Measurements from ENCODE around the gene CDK14. TPM values are rescaled to one million over a fixed set of nuclear protein-coding genes. Genes with fewer than 3 reads are reported as not detected.

CDK14 gene
- total RNA-seq, 2 donors from 2014 or later, result 1.9 to 4.9 TPM

DNA sequence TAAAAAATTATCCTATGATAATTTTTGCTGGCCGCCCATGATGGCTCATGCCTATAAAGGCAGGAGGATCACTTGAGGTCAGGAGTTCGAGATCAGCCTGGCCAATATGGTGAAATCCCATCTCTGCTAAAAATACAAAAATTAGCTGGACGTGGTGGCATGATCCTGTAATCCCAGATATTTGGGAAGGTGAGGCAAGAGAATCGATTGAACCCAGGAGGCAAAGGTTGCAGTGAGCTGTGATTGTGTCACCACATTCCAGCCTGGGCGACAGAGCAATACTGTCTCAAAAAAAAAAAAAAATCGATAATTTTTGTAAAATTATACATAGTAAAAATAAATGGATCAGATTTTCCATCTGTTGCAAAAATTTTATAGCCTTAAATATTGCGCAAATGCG is 31.7 kb upstream of the CDK14 start:
- H3K4me1 ChIP-seq, result no peaks in the 10 kb centered on the region
- no peak overlapping the region for H3K27ac ChIP-seq
- no peak for DNase-seq
- H3K27me3 ChIP-seq, result no peaks in the 10 kb centered on the region
- no peak overlapping the region for H3K4me3 ChIP-seq
- TF ChIP-seq, protein P1, sequence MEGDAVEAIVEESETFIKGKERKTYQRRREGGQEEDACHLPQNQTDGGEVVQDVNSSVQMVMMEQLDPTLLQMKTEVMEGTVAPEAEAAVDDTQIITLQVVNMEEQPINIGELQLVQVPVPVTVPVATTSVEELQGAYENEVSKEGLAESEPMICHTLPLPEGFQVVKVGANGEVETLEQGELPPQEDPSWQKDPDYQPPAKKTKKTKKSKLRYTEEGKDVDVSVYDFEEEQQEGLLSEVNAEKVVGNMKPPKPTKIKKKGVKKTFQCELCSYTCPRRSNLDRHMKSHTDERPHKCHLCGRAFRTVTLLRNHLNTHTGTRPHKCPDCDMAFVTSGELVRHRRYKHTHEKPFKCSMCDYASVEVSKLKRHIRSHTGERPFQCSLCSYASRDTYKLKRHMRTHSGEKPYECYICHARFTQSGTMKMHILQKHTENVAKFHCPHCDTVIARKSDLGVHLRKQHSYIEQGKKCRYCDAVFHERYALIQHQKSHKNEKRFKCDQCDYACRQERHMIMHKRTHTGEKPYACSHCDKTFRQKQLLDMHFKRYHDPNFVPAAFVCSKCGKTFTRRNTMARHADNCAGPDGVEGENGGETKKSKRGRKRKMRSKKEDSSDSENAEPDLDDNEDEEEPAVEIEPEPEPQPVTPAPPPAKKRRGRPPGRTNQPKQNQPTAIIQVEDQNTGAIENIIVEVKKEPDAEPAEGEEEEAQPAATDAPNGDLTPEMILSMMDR (IDR thresholded peaks at IDR 0.05), result no peak
- no peaks in the 10 kb centered on the region for H3K9me3 ChIP-seq
- intact Hi-C loops (cut with DNase I), result no loop called here
- H3K36me3 ChIP-seq, result no peaks in the 10 kb centered on the region
- H3K9ac ChIP-seq (ENCODE audit: low read depth in 2 of 2, low read length in 2 of 2), result no peak overlapping the region

DNA sequence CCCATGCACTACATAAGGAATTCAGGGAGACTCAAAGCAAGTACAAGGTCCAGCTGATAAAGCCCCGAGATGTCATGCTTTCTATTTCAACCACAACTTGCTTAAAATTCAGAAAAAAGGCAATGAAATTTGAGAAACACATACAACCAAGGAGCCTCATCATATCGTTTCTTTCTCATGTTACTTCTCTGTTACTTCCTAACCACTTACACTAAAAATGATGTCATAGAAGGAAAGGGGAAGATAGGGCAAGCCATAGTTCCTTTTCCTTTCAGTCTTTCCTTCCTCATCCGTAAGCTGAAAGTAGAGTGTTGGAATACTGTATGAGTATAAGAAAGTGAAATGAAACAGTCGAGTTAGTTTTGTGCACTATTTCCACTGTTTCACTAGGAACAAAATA is 27.9 kb upstream of the CDK14 start:
- DNase-seq, result no peak
- TF ChIP-seq, protein P1 (IDR thresholded peaks at IDR 0.05), result no peak
- Histone ChIP-seq H3K4me3 (no peak overlapping the region), H3K27ac (no peak overlapping the region), H3K36me3 (no peaks in the 10 kb centered on the region), H3K4me1 (no peaks in the 10 kb centered on the region), H3K27me3 (no peaks in the 10 kb centered on the region), H3K9ac (ENCODE audit: low read depth in 2 of 2, low read length in 2 of 2) (no peak overlapping the region), H3K9me3 (no peaks in the 10 kb centered on the region)
- intact Hi-C loops (cut with DNase I), result no loop called here

DNA sequence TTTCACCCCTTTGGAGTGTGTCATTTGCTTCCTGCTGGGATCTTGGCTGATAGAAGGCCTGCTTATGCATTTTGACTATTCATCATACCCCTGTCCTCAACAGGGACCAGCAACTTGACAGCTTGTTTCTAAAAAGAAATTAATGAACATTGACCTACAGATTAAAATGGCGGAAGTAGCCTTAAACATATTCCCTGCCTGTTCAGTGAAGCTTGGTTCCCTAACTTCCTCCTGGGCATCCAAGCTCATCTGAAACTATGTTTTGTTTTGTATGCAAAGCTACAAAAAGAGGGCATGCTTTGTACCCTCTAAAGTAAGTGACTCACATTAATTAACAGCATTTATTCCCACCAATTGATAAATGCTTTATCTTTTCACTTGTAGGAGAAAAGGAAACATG is 26.8 kb upstream of the CDK14 start:
- TF ChIP-seq, protein P1 (IDR thresholded peaks at IDR 0.05), result no peak
- Histone ChIP-seq H3K27me3 (no peaks in the 10 kb centered on the region), H3K27ac (no peak overlapping the region), H3K4me1 (no peaks in the 10 kb centered on the region), H3K36me3 (no peaks in the 10 kb centered on the region), H3K9me3 (no peaks in the 10 kb centered on the region), H3K9ac (ENCODE audit: low read depth in 2 of 2, low read length in 2 of 2) (no peak overlapping the region), H3K4me3 (no peak overlapping the region)
- intact Hi-C loops (cut with DNase I), result no loop called here
- no peak for DNase-seq

DNA sequence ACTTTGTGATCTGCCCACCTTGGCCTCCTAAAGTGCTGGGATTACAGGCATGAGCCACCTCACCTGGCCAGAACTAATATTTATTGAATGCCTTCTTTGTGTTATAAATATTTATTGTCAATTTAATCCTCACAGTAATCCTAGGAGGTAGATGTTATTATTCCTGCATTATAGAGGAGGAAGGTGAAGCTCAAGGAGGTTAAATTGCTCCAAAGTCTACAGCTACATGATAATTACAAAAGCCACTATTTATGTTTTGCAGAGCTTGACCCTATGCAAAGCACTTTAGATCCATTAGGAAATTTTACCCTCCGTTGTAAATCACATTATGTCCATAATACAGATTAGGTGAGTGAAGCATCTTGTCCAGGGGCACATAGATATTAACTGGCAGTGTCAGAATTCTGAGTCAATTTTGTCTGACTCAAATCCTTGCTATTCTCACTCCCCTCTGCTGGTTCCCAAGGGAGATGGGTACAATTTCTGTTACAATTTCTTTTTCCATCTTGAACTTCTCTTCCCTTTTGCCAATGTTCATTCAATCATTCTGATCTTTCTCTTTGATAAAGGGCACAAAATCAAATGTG is 25.7 kb upstream of the CDK14 start:
- H3K27me3 ChIP-seq, result no peaks in the 10 kb centered on the region
- DNase-seq, result no peak
- H3K27ac ChIP-seq, result no peak overlapping the region
- no peaks in the 10 kb centered on the region for H3K9me3 ChIP-seq
- H3K4me3 ChIP-seq, result no peak overlapping the region
- H3K4me1 ChIP-seq, result no peaks in the 10 kb centered on the region
- TF ChIP-seq, protein P1 (IDR thresholded peaks at IDR 0.05), result no peak
- intact Hi-C loops (cut with DNase I), result no loop called here
- H3K9ac ChIP-seq (ENCODE audit: low read depth in 2 of 2, low read length in 2 of 2), result no peak overlapping the region
- no peaks in the 10 kb centered on the region for H3K36me3 ChIP-seq

DNA sequence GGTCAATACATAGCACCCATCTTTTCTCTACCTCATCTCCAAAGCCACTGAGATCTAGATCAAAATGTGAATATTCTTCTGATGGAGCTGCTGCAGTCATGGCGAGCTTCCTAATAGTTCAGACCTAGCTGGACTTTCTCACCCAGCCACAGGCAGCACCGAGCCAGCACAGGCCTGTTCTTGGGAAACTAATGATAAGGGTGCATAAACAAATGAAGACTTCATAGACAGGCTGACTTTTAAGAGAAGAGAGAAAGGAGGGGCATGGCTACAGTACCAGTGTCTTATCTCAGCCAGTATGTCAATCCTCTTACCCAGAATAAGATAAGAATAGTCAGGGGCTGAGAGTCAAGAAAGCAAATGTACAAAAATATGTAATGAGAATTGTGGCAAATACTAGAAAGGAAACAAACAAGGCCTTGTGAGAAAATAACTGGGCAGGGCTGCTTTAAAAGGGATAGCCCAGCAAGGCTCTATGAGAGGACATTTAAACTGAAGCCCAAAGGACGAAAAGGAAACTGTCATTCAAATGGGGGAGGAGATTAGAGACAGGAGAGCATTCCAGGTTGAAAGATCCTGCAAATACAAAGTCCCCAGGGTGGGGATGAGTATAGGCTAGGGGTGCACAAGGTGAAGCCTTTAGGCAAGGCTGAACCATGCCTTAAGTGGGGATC is 21.8 kb upstream of the CDK14 start:
- Histone ChIP-seq H3K4me3 (no peak overlapping the region), H3K4me1 (no peaks in the 10 kb centered on the region), H3K36me3 (no peaks in the 10 kb centered on the region), H3K27ac (no peak overlapping the region), H3K9me3 (no peaks in the 10 kb centered on the region), H3K9ac (ENCODE audit: low read depth in 2 of 2, low read length in 2 of 2) (no peak overlapping the region), H3K27me3 (no peaks in the 10 kb centered on the region)
- TF ChIP-seq, protein P1 (IDR thresholded peaks at IDR 0.05), result no peak
- no peak for DNase-seq
- intact Hi-C loops (cut with DNase I), result no loop called here

All from colonic mucosa (tissue), 4 donors.